SK-N-SH treated with all-trans-retinoic acid at 6 μM for 48 hours (cell line): ENCODE results near the gene TADA1.
A peak's percentile ranks its signal among the peaks of the same experiment; 100 is the strongest.

Source experiments
- ATAC-seq: fragments of 200-7000 bp; cut with Tn5 transposase; 3 replicates; pipeline ENCODE4 v1.9.1; 2020; ENCODE audit warnings: mild to moderate bottlenecking, moderate library complexity
- ARNTL ChIP-seq: fragments of 450-650 bp; formaldehyde crosslinking; IDR thresholded peaks from 2 replicates; pipeline ENCODE4 v1.5.0; 2020; ENCODE audit warnings: low read depth, mild to moderate bottlenecking, moderate library complexity, borderline replicate concordance
- BACH2 ChIP-seq: fragments of 250-450 bp; sonication (Bioruptor Pico); IDR thresholded peaks from 2 replicates; pipeline ENCODE4 v1.9.0; 2021; ENCODE audit warnings: mild to moderate bottlenecking, borderline replicate concordance
- CREB5 ChIP-seq: fragments of 250-450 bp; sonication (Bioruptor Pico); IDR thresholded peaks from 2 replicates; pipeline ENCODE4 v1.5.1; 2020; ENCODE audit warnings: low read depth, mild to moderate bottlenecking, moderate library complexity
- CSDC2 ChIP-seq: fragments of 250-450 bp; sonication (Bioruptor Pico); IDR thresholded peaks from 2 replicates; pipeline ENCODE4 v1.5.0; 2020; ENCODE audit warnings: mild to moderate bottlenecking, moderate library complexity
- CSRNP3 ChIP-seq: fragments of 250-450 bp; sonication (Bioruptor Pico); IDR thresholded peaks from 2 replicates; pipeline ENCODE4 v1.5.1; 2021; ENCODE audit warnings: mild to moderate bottlenecking, moderate library complexity
- ESRRG ChIP-seq: fragments of 250-450 bp; sonication (Bioruptor Pico); IDR thresholded peaks from 2 replicates; pipeline ENCODE4 v1.6.1; 2021; ENCODE audit warnings: mild to moderate bottlenecking
- GLIS3 ChIP-seq: fragments of 250-450 bp; sonication (Bioruptor Pico); IDR thresholded peaks from 2 replicates; pipeline ENCODE4 v1.5.0; 2020; ENCODE audit warnings: mild to moderate bottlenecking, moderate library complexity
- OSR1 ChIP-seq: fragments of 250-450 bp; sonication (Bioruptor Pico); IDR thresholded peaks from 2 replicates; pipeline ENCODE4 v1.8.0; 2022; ENCODE audit warnings: moderate library complexity, mild to moderate bottlenecking, inconsistent platforms
- PATZ1 ChIP-seq: fragments of 250-450 bp; sonication (Bioruptor Pico); IDR thresholded peaks from 2 replicates; pipeline ENCODE4 v1.8.0; 2020; ENCODE audit warnings: mild to moderate bottlenecking, moderate library complexity, borderline replicate concordance
- POU6F1 ChIP-seq: fragments of 250-450 bp; sonication (Bioruptor Pico); IDR thresholded peaks from 2 replicates; pipeline ENCODE4 v1.8.0; 2021; ENCODE audit warnings: low read depth, mild to moderate bottlenecking, moderate library complexity, borderline replicate concordance
- PPARA ChIP-seq: fragments of 250-450 bp; sonication (Bioruptor Pico); IDR thresholded peaks from 2 replicates; pipeline ENCODE4 v1.5.0; 2020; ENCODE audit warnings: mild to moderate bottlenecking, borderline replicate concordance
- RARB ChIP-seq: fragments of 250-450 bp; sonication (Bioruptor Pico); IDR thresholded peaks from 2 replicates; pipeline ENCODE4 v1.8.0; 2021; ENCODE audit warnings: mild to moderate bottlenecking, moderate library complexity
- TCF4 ChIP-seq: fragments of 250-450 bp; sonication (Bioruptor Pico); IDR thresholded peaks from 2 replicates; pipeline ENCODE4 v1.8.0; 2021; ENCODE audit warnings: mild to moderate bottlenecking, moderate library complexity, borderline replicate concordance
- TOX ChIP-seq: fragments of 250-450 bp; sonication (Bioruptor Pico); IDR thresholded peaks from 2 replicates; pipeline ENCODE4 v1.8.0; 2021; ENCODE audit warnings: mild to moderate bottlenecking, moderate library complexity, borderline replicate concordance
- TSHZ2 ChIP-seq: fragments of 250-450 bp; sonication (Bioruptor Pico); IDR thresholded peaks from 2 replicates; pipeline ENCODE4 v1.5.0; 2020; ENCODE audit warnings: mild to moderate bottlenecking, moderate library complexity
- ZC3H10 ChIP-seq: fragments of 250-450 bp; sonication (Bioruptor Pico); IDR thresholded peaks from 2 replicates; pipeline ENCODE4 v1.5.1; 2021; ENCODE audit warnings: mild to moderate bottlenecking, moderate library complexity
- ZFP3 ChIP-seq: fragments of 250-450 bp; sonication (Bioruptor Pico); IDR thresholded peaks from 2 replicates; pipeline ENCODE4 v1.5.0; 2020; ENCODE audit warnings: mild to moderate bottlenecking, moderate library complexity
- ZFP30 ChIP-seq: fragments of 450-650 bp; formaldehyde crosslinking; IDR thresholded peaks from 2 replicates; pipeline ENCODE4 v1.5.0; 2022; ENCODE audit warnings: mild to moderate bottlenecking, moderate library complexity
- ZNF565 ChIP-seq: fragments of 450-650 bp; formaldehyde crosslinking; conservative IDR thresholded peaks from 2 replicates; pipeline ENCODE4 v1.5.0; 2020; ENCODE audit warnings: low read depth, mild to moderate bottlenecking, moderate library complexity
- ZNF70 ChIP-seq: fragments of 450-650 bp; formaldehyde crosslinking; IDR thresholded peaks from 2 replicates; pipeline ENCODE4 v1.5.0; 2020; ENCODE audit warnings: mild to moderate bottlenecking, moderate library complexity
- ZNF8 ChIP-seq: fragments of 450-650 bp; formaldehyde crosslinking; IDR thresholded peaks from 2 replicates; pipeline ENCODE4 v1.5.0; 2020; ENCODE audit warnings: mild to moderate bottlenecking, moderate library complexity

The TADA1 gene

GRCh38 chr1:166875734-166876539 is at the start of gene TADA1:
Gene TADA1, minus strand, starts transcription at chr1:166876264. Its CDS starts 31 bp downstream, at chr1:166876233.
- ATAC-seq: peak; percentile 96
- TF ChIP-seq PPARA (CRISPR knock-in tag): no peak
- TF ChIP-seq TOX (CRISPR knock-in tag): peak; percentile 43; the same call in 1 of the 2 replicates
- TF ChIP-seq ZNF565 (CRISPR knock-in tag): no peak
- peak; percentile 50; the same call in 1 of the 2 replicates for TF ChIP-seq POU6F1 (CRISPR knock-in tag)
- no peak for TF ChIP-seq ZFP30 (CRISPR knock-in tag)
- TF ChIP-seq PATZ1 (CRISPR knock-in tag): no peak
- peak; percentile 58; the same call in 1 of the 2 replicates for TF ChIP-seq RARB
- no peak for TF ChIP-seq CSDC2
- no peak for TF ChIP-seq ZFP3 (CRISPR knock-in tag)
- TF ChIP-seq ZNF70: no peak; the same call in 1 of the 2 replicates
- TF ChIP-seq ZC3H10: no peak
- TF ChIP-seq TCF4 (CRISPR knock-in tag): no peak

GRCh38 chr1:166924823-166925541 is 48.9 kb upstream of the TADA1 start:
- no peak for ATAC-seq
- TF ChIP-seq TOX (CRISPR knock-in tag) (no peak), PPARA (CRISPR knock-in tag) (no peak), TCF4 (CRISPR knock-in tag) (no peak), ZC3H10 (no peak), ZFP3 (CRISPR knock-in tag) (no peak)

- TF ChIP-seq BACH2 (CRISPR knock-in tag) (no peak), CREB5 (no peak), ZFP3 (CRISPR knock-in tag) (no peak), GLIS3 (no peak), CSRNP3 (CRISPR knock-in tag) (no peak), OSR1 (CRISPR knock-in tag) (no peak), ZC3H10 (no peak), ARNTL (CRISPR knock-in tag) (no peak), ESRRG (CRISPR knock-in tag) (no peak), TCF4 (CRISPR knock-in tag) (no peak), CSDC2 (no peak), ZNF8 (CRISPR knock-in tag) (no peak), TSHZ2 (CRISPR knock-in tag) (no peak), ZNF70 (no peak), PPARA (CRISPR knock-in tag) (no peak)
- TF ChIP-seq, all 23 proteins: peak for 0
- peak; percentile 31 for ATAC-seq
Measured at GRCh38 chr1:166920561-166921475, 44.8 kb upstream of the TADA1 start.
